ENCODE measurements around the gene BAIAP2L2. TPM values are rescaled to one million over a fixed set of nuclear protein-coding genes. Genes with fewer than 3 reads are reported as not detected.

Gene BAIAP2L2
- total RNA-seq, 2 donors from 2014 or later = 59.1 to 76.6 TPM

DNA sequence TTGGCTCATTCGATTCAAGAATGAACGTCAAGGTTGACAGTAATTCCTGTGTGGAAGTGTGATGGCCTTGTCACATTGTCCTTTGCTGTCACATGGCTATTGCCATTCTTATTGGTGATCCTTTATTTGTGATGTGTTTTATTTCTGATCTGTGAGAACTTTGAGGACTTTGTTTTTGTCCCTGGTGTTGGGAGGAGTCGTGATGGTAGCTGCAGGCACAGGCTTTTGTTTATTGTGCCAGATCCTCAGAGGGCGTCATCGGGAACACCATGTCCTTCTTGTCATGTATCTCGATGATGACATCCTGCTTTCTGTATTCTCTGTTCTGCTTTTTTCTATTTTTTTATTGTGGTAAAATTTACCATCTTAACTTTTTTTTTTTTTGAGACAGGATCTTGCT is 47.7 kb downstream of the BAIAP2L2 start:
- no peak overlapping the region for H3K27ac ChIP-seq
- intact Hi-C loops (cut with DNase I) = no loop called here
- TF ChIP-seq, protein P1, sequence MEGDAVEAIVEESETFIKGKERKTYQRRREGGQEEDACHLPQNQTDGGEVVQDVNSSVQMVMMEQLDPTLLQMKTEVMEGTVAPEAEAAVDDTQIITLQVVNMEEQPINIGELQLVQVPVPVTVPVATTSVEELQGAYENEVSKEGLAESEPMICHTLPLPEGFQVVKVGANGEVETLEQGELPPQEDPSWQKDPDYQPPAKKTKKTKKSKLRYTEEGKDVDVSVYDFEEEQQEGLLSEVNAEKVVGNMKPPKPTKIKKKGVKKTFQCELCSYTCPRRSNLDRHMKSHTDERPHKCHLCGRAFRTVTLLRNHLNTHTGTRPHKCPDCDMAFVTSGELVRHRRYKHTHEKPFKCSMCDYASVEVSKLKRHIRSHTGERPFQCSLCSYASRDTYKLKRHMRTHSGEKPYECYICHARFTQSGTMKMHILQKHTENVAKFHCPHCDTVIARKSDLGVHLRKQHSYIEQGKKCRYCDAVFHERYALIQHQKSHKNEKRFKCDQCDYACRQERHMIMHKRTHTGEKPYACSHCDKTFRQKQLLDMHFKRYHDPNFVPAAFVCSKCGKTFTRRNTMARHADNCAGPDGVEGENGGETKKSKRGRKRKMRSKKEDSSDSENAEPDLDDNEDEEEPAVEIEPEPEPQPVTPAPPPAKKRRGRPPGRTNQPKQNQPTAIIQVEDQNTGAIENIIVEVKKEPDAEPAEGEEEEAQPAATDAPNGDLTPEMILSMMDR (IDR thresholded peaks at IDR 0.05) = no peak
- DNase-seq = no peak
- no peak overlapping the region for H3K9ac ChIP-seq (ENCODE audit: low read depth in 2 of 2, low read length in 2 of 2)
- peaks cover 5% of the 10 kb centered on the region for H3K36me3 ChIP-seq
- no peaks in the 10 kb centered on the region for H3K27me3 ChIP-seq
- H3K4me3 ChIP-seq = no peak overlapping the region
- H3K9me3 ChIP-seq = no peaks in the 10 kb centered on the region
- no peaks in the 10 kb centered on the region for H3K4me1 ChIP-seq

DNA sequence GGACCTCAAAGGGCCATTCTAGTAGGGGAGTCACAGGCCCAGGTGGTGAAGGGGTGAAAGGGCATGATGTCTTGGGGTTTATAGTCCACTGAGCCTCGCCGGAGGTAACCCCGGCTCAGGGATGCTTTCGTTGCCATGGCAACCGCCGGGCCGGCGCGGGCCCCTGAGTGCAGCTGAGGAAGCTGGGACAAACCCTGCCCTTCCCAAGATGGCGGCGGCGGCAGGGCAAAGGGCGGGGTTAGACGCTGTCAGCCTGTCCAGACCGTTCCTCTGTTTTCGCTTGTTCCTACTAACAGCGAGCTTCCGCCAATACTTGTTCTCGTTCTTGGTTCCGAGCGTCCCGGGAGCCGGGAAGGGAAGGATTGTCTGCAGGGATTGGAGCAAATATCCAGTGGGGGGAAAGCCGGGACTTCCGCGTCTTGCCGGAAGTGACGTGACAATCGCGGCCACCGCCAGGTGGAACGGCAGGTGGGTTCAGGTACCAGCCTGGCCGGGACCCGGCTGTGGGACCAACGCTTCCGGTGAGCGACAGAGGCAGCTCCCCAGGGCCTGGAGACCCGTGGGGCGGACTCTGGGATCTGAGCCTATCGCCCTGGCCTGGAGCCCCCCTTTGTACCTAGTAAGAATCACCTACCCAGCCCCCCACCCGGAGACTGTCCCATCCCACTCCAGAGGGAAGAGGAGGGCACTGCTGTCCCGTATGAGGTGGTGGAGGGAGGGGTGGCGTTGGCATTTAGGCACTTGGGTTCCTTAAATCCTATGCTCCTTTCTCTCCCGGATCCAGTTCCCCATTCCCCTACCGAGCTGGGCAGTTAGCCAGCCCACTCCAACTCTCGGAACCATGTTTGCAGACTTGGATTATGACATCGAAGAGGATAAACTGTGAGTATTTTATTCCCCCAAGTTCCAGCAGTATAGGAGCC is 53.3 kb downstream of the BAIAP2L2 start, which contains the start of gene PICK1:
Gene PICK1, plus strand, starts transcription at position 436 of the 923 bp plus-strand sequence. Its CDS starts 406 bp downstream, at position 842.
- intact Hi-C loops (cut with DNase I) = no loop called here
- TF ChIP-seq, protein P1 (IDR thresholded peaks at IDR 0.05) = no peak
- H3K9me3 ChIP-seq = no peaks in the 10 kb centered on the region
- H3K27ac ChIP-seq = peak within 1 kb of the TSS; percentile 55
- DNase-seq = peak; percentile 87
- no peaks in the 10 kb centered on the region for H3K27me3 ChIP-seq
- peak within 1 kb of the TSS; percentile 54 for H3K4me3 ChIP-seq
- H3K4me1 ChIP-seq = no peaks in the 10 kb centered on the region
- H3K9ac ChIP-seq (ENCODE audit: low read depth in 2 of 2, low read length in 2 of 2) = peak within 1 kb of the TSS; percentile 80 to 86
- no peaks in the 10 kb centered on the region for H3K36me3 ChIP-seq

DNA sequence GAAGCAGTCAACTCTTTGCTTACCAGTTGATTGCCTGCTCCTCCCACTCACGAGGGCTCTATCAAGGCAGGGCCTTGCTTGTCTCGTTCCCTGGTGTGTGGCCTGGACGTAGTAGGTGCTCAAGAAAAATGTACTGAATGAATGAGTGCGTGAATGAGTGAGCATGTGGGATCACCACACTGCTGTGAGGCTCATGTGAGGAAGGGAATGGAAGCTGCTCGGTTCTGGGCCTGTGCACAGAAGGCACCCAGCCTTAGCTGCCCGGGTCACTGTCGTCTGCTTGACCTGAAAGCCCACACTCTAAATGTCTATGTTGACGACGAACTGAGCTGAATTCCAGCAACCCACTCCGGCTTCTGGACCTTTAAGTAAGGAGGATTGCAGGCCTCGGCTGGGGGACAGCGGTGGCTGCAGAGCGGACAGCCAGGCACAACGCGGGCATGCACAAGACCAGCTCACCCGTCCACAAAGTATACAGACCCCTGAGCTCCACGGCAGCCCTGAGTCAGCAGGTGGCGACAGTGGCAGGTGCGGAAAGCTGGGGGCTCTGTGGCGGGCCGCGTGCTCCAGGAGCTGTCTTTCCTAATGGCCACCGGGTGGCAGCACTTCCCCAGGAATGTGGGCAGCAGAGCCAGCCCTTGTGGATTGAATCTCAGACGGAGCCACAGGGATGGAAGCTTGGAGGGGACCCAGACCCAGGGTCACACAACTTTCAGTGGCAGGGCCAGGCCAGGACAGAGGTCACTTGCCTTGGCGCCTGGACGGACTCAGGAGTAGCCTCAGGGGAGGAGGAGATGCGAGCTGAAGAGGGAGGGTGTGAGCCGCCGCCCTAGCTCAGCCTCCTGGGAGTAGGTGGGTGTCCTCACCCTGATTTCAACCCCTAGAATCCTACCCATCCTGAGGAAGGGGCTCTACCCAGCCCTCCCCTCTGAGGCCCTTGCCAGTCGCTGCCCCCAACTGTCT is 58.3 kb downstream of the BAIAP2L2 start:
- Histone ChIP-seq H3K9ac (ENCODE audit: low read depth in 2 of 2, low read length in 2 of 2) (no peak overlapping the region), H3K27me3 (no peaks in the 10 kb centered on the region), H3K4me3 (no peak overlapping the region), H3K27ac (no peak overlapping the region), H3K4me1 (no peaks in the 10 kb centered on the region), H3K9me3 (no peaks in the 10 kb centered on the region), H3K36me3 (no peaks in the 10 kb centered on the region)
- peak; percentile 82 for DNase-seq
- intact Hi-C loops (cut with DNase I) = loop anchor here (5.0 kb wide), 3 partner anchors 180 to 520 kb away; partner anchors contain the start of gene DMC1
- TF ChIP-seq, protein P1 (IDR thresholded peaks at IDR 0.05) = peak; percentile 77

DNA sequence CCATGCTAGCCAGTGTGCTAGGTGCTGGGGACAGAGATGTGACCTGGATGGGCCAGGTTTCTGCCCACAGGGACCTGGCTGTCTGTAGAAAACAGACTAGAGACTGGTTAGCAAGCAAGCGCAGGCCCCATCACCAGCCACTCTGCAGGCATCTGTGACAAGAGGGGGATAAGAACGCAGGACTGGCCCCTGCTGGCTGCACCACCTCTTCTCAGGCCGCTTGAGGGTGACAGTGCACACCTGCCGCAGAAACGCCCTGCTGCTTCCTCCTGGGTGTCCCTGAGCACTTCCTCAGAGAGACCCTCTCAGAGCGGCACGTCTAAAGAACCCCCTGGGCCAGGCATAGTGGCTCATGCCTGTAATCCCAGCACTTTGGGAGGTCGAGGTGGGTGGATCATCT is 59.2 kb downstream of the BAIAP2L2 start:
- no peaks in the 10 kb centered on the region for H3K9me3 ChIP-seq
- no peak overlapping the region for H3K4me3 ChIP-seq
- H3K36me3 ChIP-seq = no peaks in the 10 kb centered on the region
- H3K27ac ChIP-seq = no peak overlapping the region
- no peak for DNase-seq
- intact Hi-C loops (cut with DNase I) = loop anchor here (5.0 kb wide), 3 partner anchors 181 to 521 kb away; partner anchors contain the start of gene DMC1
- TF ChIP-seq, protein P1 (IDR thresholded peaks at IDR 0.05) = no peak
- no peaks in the 10 kb centered on the region for H3K27me3 ChIP-seq
- H3K4me1 ChIP-seq = no peaks in the 10 kb centered on the region
- H3K9ac ChIP-seq (ENCODE audit: low read depth in 2 of 2, low read length in 2 of 2) = no peak overlapping the region

DNA sequence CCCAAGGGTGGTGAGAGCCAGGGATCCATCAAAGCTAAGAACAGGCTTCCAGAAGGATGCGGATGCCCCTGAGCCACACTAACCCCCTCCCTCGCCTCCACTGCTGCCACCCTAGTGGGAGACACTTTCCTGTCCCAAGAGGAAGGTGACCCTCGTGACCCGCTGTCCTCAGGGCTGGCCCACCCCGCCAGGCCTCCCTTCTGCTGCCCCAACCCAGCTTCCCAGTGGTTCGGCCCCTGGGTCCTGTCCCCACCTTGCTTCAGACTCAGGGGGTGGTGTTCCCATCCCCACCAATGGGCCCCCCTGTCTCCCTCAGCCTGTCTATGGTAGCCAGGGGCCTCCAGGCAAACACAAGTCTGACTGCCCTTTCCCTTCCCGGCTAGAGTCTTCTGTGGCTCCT is 59.8 kb downstream of the BAIAP2L2 start:
- no peaks in the 10 kb centered on the region for H3K36me3 ChIP-seq
- H3K4me1 ChIP-seq = no peaks in the 10 kb centered on the region
- intact Hi-C loops (cut with DNase I) = loop anchor here (5.0 kb wide), 3 partner anchors 182 to 522 kb away; partner anchors contain the start of gene DMC1
- DNase-seq = no peak
- no peak overlapping the region for H3K27ac ChIP-seq
- H3K9me3 ChIP-seq = no peaks in the 10 kb centered on the region
- H3K4me3 ChIP-seq = no peak overlapping the region
- H3K9ac ChIP-seq (ENCODE audit: low read depth in 2 of 2, low read length in 2 of 2) = no peak overlapping the region
- TF ChIP-seq, protein P1 (IDR thresholded peaks at IDR 0.05) = no peak
- H3K27me3 ChIP-seq = no peaks in the 10 kb centered on the region

Measured in colonic mucosa (tissue), 4 donors.